NCI-H524 (cell line): ENCODE data around the gene KCNIP4.

Source experiments
- DNase-seq, 2 experiments: peaks; one replicate each; lab custom pipeline; 2025; lab: John Stamatoyannopoulos, UW

The KCNIP4 gene

GRCh38 chr4:21191317-21191716 lies 757.3 kb downstream of the KCNIP4 start:
- DNase-seq = no peak

- DNase-seq = peak in 1 of 2 experiments; percentile 12
These were observed 763.8 kb downstream of the KCNIP4 start for GRCh38 chr4:21184788-21185187.

GRCh38 chr4:21181716-21182115 lies 766.9 kb downstream of the KCNIP4 start:
- DNase-seq = no peak

GRCh38 chr4:21177871-21178270 lies 770.7 kb downstream of the KCNIP4 start:
- DNase-seq = no peak

- DNase-seq = no peak
These were observed 771.5 kb downstream of the KCNIP4 start for GRCh38 chr4:21177092-21177491.

- DNase-seq = no peak
These were observed 780.9 kb downstream of the KCNIP4 start for GRCh38 chr4:21167711-21168110.

GRCh38 chr4:21155367-21155766 lies 793.2 kb downstream of the KCNIP4 start:
- DNase-seq = no peak

- no peak for DNase-seq
These were observed 809.2 kb downstream of the KCNIP4 start for GRCh38 chr4:21139327-21139726.

- no peak for DNase-seq
These were observed 812.4 kb downstream of the KCNIP4 start for GRCh38 chr4:21136051-21136630.

- DNase-seq = peak; percentile 14 to 64
These were observed 813.6 kb downstream of the KCNIP4 start for GRCh38 chr4:21134994-21135393.

- no peak for DNase-seq
These were observed 818.0 kb downstream of the KCNIP4 start for GRCh38 chr4:21130606-21131005.

GRCh38 chr4:21126014-21126512 lies 822.5 kb downstream of the KCNIP4 start:
- no peak for DNase-seq

GRCh38 chr4:21118301-21118700 lies 830.3 kb downstream of the KCNIP4 start:
- no peak for DNase-seq

- DNase-seq = no peak
These were observed 830.9 kb downstream of the KCNIP4 start for GRCh38 chr4:21117541-21118180.

- DNase-seq = no peak
These were observed 834.9 kb downstream of the KCNIP4 start for GRCh38 chr4:21113496-21114223.

GRCh38 chr4:21102667-21103066 lies 845.9 kb downstream of the KCNIP4 start:
- no peak for DNase-seq

- DNase-seq = no peak
These were observed 850.7 kb downstream of the KCNIP4 start for GRCh38 chr4:21097865-21098264.

GRCh38 chr4:21097026-21097425 lies 851.5 kb downstream of the KCNIP4 start:
- no peak for DNase-seq

GRCh38 chr4:21092531-21092930 lies 856.0 kb downstream of the KCNIP4 start:
- DNase-seq = no peak

GRCh38 chr4:21090094-21090666 lies 858.4 kb downstream of the KCNIP4 start:
- DNase-seq = no peak

- no peak for DNase-seq
These were observed 865.2 kb downstream of the KCNIP4 start for GRCh38 chr4:21083413-21083812.

GRCh38 chr4:21077967-21078366 lies 870.6 kb downstream of the KCNIP4 start:
- DNase-seq = no peak

GRCh38 chr4:21067351-21067750 lies 881.2 kb downstream of the KCNIP4 start:
- no peak for DNase-seq
